GM18505 (cell line): ENCODE results near the gene SCO1.
A peak's percentile ranks its signal among the peaks of the same experiment; 100 is the strongest.

ENCODE experiments used
- ATAC-seq: cut with Tn5 transposase; IDR thresholded peaks from one replicate; pipeline ENCODE4 v1.9.1; 2021; ENCODE audit not compliant: unreplicated experiment
- POLR2A ChIP-seq: IDR thresholded peaks from 4 replicates; pipeline ENCODE4 v1.6.1; 2011; ENCODE audit warnings: borderline replicate concordance; ENCODE audit not compliant: insufficient read depth, insufficient read length; ENCODE audit errors: extremely low read depth

SCO1 gene

GRCh38 chr17:10651927-10652326 is 45.4 kb downstream of the SCO1 start:
- ATAC-seq = no peak
- TF ChIP-seq POLR2A = no peak

DNA sequence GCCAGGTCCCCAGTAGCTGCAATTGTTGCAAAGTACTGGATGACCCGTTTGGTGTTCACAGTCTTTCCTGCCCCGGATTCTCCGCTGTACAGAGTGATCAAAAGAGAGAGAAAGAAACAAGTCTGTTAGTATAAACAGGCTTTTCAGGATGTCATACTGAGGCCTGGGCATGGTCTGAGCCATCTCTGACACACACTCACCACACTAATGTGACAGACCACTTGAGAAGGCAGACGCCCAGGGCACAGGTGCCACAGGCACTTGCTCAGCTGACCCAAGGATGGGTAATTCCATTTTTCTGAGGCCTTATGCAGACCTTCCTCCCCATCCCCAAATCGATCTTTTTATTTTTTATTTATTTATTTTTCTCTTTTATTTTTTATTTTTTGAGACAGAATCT is 47.7 kb downstream of the SCO1 start:
- TF ChIP-seq POLR2A = no peak
- no peak for ATAC-seq

GRCh38 chr17:10648956-10649355 is 48.4 kb downstream of the SCO1 start:
- ATAC-seq = no peak
- TF ChIP-seq POLR2A = no peak

DNA sequence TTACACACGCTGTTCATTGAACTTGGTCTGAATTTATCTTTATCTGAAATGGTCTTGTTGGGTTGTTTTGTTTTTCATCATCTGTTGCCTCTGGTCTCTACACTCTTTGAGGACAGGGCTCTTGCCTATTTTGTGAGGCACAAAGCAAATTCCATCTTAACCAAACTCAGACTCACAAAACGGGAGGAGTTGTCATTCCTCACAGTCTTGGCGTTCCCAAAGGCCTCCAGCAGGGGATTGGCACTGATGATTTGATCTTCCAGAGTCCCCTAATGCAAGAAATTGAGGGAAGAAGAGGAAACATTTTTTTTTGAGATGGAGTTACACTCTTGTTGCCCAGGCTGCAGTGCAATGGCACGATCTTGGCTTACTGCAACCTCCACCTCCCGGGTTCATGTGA is 49.0 kb downstream of the SCO1 start:
- no peak for TF ChIP-seq POLR2A
- no peak for ATAC-seq

DNA sequence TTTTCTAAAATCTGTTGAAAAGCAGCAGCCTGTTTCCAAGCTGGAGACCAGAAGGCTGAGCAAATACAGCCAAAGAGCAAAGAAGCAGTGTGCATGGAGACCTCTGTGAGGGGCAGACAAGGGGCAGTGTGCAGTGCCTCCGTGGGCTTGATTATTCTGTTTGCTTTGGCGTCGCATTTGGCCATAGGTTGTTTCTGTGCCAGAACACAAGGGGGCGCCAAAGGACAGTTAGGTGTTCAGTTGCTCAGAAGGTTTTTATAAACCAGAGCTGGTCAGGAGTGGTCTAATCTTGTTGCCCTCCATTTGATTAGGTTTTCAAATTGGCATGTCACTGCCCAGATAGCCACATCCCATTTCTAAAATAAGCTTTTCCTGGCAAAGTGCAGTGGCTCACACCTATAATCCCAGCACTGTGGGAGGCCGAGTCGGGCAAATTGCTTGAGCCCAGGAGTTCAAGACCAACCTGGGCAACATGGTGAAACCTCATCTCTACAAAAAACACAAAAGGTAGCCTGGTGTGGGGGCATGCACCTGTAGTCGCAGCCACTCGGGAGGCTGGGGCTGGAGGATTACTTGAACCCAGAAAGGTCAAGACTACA is 50.8 kb downstream of the SCO1 start:
- ATAC-seq = no peak
- no peak for TF ChIP-seq POLR2A

DNA sequence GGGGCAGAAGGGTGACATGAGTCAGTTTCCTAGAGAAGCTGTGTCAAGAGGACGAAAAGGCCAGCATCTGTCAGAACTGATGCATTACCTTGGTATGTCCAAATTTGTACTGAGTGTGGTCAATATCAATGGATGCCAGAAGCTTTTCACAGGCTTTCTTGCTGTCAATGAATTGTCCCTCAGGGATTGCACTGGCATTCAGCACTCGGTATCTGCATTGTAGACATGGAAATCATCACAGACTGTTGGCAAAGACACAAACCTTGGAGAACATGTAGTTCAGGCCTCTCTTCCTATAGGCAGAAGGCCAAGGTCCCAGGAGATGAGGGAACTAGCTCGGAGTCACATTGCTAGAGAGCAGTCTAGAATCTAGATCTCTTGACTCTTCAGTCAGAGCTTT is 56.9 kb downstream of the SCO1 start:
- ATAC-seq = no peak
- no peak for TF ChIP-seq POLR2A

GRCh38 chr17:10638151-10638550 is 59.2 kb downstream of the SCO1 start:
- no peak for ATAC-seq

GRCh38 chr17:10635290-10635689 is 62.0 kb downstream of the SCO1 start:
- no peak for ATAC-seq
- no peak for TF ChIP-seq POLR2A

More at GRCh38 chr17:10638151-10638550, 59.2 kb downstream of the SCO1 start:
- no peak for TF ChIP-seq POLR2A

DNA sequence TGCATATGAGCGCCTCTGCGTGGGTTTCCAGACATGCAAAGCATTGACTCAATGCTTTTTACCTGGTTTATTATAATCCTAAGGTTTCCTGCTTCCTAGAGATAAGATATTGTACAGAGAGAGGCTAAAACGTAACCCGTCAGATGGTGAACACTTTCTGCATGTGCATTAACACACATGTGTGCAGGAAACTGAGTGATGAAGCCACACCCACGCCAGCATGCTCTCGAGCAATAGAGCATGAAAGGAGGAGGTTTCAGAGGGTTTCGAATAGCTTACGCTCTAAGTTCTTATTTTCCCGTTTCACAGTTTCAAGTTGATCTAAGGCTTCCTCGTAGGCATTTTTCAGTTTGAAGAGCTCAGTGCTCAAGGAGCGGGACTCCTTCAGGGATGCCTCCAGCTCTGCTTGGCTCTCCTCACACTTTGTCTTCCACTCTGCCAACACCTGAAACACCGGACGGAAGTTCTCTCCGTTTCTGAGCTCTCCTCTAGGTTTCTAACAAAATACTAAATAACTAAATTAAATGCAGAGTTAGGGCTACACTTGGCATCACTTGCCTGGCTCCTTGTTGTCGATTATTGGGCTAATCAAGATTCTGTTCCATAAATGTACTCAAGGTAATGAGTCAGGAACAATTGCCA is 63.5 kb downstream of the SCO1 start:
- no peak for TF ChIP-seq POLR2A
- peak; percentile 94 for ATAC-seq

DNA sequence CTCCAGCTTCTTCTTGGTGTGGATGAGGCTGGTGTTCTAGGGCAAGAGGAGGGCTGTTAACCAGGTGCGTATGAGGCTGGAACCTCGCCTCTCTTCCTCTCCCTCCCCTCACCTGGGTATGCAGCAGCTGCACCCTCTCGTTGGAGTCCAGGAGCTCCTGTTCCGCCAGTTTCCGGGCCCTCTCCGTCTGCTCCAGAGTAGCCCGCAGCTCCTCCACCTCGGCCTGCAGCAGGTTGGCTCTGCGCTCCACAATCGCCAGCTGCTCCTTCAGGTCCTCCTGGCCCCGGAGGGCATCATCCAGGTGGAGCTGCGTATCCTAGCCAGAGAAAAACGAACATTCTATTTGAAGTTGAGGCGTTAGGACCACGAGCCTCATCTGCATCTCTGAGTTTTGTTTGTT is 65.6 kb downstream of the SCO1 start:
- no peak for ATAC-seq
- no peak for TF ChIP-seq POLR2A

- TF ChIP-seq POLR2A = no peak
- ATAC-seq = no peak
Measured at GRCh38 chr17:10631048-10631700, 66.2 kb downstream of the SCO1 start.

DNA sequence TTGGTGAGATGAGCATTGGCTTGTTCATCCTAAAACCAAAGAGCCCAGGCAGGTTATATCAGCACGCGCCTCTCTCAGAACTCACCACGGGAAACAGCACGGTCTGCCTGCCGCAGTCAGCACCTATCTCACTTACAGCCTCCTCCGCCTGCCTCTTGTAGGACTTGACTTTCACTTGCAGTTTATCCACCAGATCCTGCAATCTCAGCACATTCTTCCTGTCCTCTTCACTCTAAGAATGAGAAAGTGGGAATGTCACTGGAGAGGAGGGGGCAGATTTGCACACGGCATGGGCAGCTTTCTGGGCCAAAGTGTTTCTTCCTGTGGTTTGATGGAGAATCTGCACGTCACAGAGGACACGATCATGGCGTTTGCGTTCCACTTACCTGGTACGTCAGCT is 67.6 kb downstream of the SCO1 start:
- no peak for TF ChIP-seq POLR2A
- no peak for ATAC-seq

DNA sequence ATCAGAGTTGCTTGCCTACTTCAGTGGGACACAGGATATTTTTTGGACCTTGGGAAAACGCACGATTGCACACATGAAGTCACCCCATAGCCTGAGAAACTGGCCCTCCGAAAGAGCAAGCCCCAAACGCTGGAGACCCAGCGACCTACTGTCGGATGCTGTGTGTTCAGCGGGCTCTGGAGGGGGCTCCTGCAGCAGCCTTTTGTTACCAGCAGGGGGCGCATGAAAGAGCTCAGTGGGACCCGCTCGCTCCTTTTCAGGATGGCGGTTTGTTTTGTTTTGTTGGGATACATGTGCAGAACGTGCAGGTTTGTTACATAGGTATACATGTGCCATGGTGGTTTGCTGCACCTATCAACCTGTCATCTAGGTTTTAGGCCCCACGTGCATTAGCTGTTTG is 68.6 kb downstream of the SCO1 start:
- TF ChIP-seq POLR2A = no peak
- no peak for ATAC-seq

GRCh38 chr17:10626390-10626789 is 70.9 kb downstream of the SCO1 start:
- no peak for TF ChIP-seq POLR2A
- no peak for ATAC-seq
